Gastroesophageal sphincter (tissue), 3 donors: ENCODE measurements around the gene BCAS3.

Source experiments
- CTCF ChIP-seq, 4 experiments: fragments of 200-600 bp in 2 of 4; fragments of 450-650 bp in 2 of 4; sonication (generic) in 1 of 4; IDR thresholded peaks; one replicate each; pipeline ENCODE4 v1.5.1; 2017 to 2019; ENCODE audit warnings: antibody characterized with exemption in 4 of 4, mild to moderate bottlenecking in 2 of 4, moderate library complexity in 2 of 4
- EP300 ChIP-seq: sonication (generic); formaldehyde crosslinking; IDR thresholded peaks from one replicate; pipeline ENCODE4 v1.6.1; 2017; ENCODE audit warnings: antibody characterized with exemption, mild to moderate bottlenecking

- TF ChIP-seq CTCF (IDR thresholded peaks at IDR 0.05) (no peak), EP300 (no peak)
These were observed 388.4 kb downstream of the BCAS3 start for GRCh38 chr17:61066062-61066461.
